HL-60 (cell line): Measurements from ENCODE around the gene RPL19.

Experiments
- GABPA ChIP-seq: IDR thresholded peaks from 2 replicates; pipeline ENCODE4 v1.6.1; 2012; ENCODE audit warnings: low read depth
- POLR2AphosphoS5 ChIP-seq: IDR thresholded peaks from 2 replicates; pipeline ENCODE4 v1.6.1; 2012; ENCODE audit warnings: low read depth
- SPI1 ChIP-seq: IDR thresholded peaks from 2 replicates; pipeline ENCODE4 v1.6.1; 2012; ENCODE audit warnings: low read depth, mild to moderate bottlenecking, borderline replicate concordance
- TF ChIP-seq, protein P1 (sequence below): IDR thresholded peaks from one replicate; pipeline ENCODE4 v1.5.1; 2011; ENCODE audit warnings: low read length, control low read depth, inconsistent platforms; ENCODE audit not compliant: insufficient read depth
- TF ChIP-seq, protein P2 (sequence below): IDR thresholded peaks from 2 replicates; pipeline ENCODE4 v1.6.1; 2012; ENCODE audit warnings: low read depth; ENCODE audit not compliant: insufficient replicate concordance

DNA sequence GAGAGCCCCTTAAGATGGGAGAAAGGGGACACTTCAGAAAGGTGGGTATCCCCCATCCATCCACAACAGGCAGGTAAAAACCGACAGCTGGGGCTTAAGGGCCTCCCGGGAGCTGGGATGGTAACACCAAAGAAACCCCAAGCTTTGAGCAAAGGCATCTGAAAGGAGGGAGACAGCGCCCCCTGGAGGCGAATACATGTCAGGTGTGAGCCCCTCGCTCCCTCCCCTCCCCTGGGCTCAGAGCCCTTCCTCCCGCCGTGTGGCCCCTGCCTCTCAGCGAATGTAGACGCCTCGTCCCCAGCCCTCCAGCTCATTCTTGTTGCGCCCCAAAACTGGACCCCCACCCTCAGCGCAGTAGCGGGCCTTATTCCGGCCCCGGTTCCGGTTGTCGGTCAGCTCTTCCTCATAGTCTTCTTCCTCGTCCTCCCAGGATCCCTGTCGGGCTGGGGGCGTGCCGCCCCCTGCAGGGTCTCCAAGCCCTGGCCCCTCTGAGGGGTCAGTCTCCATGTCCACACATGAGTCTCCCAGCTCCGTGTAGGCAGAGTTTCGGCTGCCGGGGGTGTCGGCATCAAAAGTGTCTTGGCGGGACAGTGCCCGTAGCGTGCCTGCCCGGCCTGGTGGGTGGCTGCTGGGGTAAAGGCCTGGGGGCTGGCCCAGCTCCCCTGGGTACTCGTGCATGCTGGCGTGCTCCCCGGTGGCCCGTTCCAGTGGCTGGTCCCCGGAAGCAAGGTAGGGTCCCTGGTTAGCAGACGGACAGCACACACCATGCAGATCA, 25.0 kb upstream of the RPL19 start:
- TF ChIP-seq, protein P1, sequence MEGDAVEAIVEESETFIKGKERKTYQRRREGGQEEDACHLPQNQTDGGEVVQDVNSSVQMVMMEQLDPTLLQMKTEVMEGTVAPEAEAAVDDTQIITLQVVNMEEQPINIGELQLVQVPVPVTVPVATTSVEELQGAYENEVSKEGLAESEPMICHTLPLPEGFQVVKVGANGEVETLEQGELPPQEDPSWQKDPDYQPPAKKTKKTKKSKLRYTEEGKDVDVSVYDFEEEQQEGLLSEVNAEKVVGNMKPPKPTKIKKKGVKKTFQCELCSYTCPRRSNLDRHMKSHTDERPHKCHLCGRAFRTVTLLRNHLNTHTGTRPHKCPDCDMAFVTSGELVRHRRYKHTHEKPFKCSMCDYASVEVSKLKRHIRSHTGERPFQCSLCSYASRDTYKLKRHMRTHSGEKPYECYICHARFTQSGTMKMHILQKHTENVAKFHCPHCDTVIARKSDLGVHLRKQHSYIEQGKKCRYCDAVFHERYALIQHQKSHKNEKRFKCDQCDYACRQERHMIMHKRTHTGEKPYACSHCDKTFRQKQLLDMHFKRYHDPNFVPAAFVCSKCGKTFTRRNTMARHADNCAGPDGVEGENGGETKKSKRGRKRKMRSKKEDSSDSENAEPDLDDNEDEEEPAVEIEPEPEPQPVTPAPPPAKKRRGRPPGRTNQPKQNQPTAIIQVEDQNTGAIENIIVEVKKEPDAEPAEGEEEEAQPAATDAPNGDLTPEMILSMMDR, result peak; percentile 88
- no peak for TF ChIP-seq GABPA
- TF ChIP-seq SPI1, result no peak
- TF ChIP-seq, protein P2, sequence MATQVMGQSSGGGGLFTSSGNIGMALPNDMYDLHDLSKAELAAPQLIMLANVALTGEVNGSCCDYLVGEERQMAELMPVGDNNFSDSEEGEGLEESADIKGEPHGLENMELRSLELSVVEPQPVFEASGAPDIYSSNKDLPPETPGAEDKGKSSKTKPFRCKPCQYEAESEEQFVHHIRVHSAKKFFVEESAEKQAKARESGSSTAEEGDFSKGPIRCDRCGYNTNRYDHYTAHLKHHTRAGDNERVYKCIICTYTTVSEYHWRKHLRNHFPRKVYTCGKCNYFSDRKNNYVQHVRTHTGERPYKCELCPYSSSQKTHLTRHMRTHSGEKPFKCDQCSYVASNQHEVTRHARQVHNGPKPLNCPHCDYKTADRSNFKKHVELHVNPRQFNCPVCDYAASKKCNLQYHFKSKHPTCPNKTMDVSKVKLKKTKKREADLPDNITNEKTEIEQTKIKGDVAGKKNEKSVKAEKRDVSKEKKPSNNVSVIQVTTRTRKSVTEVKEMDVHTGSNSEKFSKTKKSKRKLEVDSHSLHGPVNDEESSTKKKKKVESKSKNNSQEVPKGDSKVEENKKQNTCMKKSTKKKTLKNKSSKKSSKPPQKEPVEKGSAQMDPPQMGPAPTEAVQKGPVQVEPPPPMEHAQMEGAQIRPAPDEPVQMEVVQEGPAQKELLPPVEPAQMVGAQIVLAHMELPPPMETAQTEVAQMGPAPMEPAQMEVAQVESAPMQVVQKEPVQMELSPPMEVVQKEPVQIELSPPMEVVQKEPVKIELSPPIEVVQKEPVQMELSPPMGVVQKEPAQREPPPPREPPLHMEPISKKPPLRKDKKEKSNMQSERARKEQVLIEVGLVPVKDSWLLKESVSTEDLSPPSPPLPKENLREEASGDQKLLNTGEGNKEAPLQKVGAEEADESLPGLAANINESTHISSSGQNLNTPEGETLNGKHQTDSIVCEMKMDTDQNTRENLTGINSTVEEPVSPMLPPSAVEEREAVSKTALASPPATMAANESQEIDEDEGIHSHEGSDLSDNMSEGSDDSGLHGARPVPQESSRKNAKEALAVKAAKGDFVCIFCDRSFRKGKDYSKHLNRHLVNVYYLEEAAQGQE, result no peak
- no peak for TF ChIP-seq POLR2AphosphoS5
